GM12801 (cell line): Measurements from ENCODE around the gene PYDC2.

ENCODE experiments used
- TF ChIP-seq, protein P1 (sequence below): IDR thresholded peaks from one replicate; pipeline ENCODE4 v1.5.1; 2011; ENCODE audit warnings: control low read depth; ENCODE audit not compliant: insufficient read length; ENCODE audit errors: extremely low read depth

PYDC2 gene

DNA sequence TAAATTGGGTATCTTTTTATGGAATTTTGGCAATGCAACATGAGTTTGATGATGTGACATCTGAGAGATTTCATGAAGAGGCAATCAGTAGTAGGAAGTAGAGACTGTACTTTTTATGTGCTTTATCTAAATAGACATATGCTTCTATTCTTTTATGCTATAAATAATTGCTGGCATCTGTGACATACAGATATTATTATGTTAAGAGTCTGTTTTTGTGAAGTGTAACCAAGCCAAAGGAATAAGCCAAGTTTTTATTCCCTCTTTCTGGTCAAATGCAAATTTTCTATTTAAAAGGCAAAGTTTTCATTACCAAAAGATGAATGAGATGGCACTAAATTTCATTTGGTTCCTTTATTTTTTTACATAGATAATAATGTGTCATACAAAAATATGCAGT is 32.4 kb downstream of the PYDC2 start:
- TF ChIP-seq, protein P1, sequence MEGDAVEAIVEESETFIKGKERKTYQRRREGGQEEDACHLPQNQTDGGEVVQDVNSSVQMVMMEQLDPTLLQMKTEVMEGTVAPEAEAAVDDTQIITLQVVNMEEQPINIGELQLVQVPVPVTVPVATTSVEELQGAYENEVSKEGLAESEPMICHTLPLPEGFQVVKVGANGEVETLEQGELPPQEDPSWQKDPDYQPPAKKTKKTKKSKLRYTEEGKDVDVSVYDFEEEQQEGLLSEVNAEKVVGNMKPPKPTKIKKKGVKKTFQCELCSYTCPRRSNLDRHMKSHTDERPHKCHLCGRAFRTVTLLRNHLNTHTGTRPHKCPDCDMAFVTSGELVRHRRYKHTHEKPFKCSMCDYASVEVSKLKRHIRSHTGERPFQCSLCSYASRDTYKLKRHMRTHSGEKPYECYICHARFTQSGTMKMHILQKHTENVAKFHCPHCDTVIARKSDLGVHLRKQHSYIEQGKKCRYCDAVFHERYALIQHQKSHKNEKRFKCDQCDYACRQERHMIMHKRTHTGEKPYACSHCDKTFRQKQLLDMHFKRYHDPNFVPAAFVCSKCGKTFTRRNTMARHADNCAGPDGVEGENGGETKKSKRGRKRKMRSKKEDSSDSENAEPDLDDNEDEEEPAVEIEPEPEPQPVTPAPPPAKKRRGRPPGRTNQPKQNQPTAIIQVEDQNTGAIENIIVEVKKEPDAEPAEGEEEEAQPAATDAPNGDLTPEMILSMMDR, result no peak

DNA sequence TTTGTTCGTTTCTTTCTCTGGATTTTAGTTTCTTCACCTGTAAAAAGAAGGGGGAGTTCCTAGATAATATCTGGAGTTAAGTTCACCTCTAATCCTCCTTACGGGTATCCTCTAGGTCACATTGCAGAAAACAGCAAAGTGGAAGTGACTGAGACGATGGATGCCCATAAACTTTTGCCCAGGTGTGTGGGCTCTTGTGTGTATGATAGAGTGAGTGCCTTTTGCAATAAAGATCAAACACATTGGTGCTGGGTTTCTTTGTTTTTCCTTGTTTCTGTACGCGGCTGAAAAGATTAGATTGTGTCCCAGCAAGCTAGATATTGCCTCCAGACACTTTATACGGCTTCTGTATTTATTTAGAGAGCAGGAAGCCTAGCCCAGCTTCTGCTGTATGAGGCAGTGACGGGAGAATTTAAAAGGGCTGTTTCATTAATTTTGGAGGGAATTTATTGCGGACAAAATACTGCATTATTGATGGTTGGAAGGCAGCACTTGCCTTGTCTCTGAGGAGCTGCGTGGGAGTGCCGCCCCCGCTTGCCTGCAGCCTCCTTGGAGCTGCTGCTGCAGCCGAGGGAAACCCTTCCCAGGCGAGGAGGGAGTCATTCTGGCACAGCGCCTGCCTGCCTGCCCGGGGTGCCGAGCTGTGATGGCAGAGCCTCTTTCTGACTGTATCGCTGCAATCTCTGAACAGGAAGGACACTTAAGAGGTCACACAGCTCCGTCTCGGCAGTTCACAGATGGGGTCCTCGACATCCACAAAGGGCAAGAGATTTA is 38.5 kb downstream of the PYDC2 start:
- TF ChIP-seq, protein P1, result no peak

DNA sequence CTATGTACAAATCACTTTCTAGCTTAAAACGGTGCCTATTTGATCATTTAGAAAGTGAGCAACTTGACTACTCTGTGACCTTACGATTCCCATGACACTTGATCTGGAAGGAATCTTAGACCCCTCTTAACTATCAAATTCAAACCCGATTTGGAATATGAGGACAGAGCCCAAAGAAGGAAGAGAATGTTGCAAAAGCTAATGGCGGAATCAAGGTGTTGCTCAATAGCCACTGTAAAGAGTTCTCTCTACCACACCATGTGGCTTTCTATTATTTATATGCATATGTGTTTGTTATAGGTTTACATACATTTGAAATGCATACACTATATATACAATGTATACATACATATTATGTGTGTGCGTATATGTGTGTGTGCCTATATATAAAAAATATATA is 39.9 kb downstream of the PYDC2 start:
- TF ChIP-seq, protein P1, result no peak

DNA sequence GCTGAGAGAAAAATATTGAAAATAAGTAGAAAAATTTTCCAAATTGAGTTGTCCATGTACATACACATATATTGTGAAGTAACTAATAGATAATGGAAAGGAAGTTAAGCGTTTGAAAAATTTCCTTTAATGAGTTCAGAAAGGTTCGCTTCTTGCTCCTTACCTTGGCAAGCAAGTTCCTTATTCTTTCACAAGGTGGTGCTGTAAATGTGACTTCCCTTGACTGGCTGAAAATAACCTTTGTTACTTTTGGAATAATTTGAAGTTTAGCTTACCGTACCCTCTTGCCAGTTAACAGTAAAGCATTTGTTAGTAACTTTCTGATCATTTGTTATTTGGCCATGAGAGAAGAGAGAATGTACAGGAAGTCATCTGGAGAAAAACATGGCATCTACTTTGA is 41.6 kb downstream of the PYDC2 start:
- TF ChIP-seq, protein P1, result no peak

DNA sequence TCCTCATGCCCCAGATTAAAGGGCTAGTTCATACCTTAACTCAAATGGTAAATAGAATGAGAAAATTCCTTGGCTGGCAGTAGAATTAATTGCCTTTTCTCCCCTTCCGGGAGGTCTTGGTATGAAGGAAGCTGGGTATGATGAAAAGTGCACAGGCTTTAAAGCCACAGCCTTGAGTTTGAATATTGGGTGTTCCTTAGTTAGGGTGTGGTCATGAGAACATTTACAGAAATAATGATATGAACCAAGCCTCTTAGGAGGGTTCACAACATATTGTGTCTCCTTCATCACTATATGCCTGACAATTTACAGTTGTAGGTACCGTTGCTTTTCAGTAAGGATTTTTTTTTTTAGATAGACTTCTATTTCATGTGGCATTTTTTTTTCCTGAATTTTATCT is 48.1 kb downstream of the PYDC2 start:
- TF ChIP-seq, protein P1, result no peak
